ENCODE measurements around the gene SMARCA4. TPM values are rescaled to one million over a fixed set of nuclear protein-coding genes. Genes with fewer than 3 reads are reported as not detected.

The SMARCA4 gene
- total RNA-seq, 2 experiments from 2014 or later: 69.6 to 74.5 TPM

- no peaks in the 10 kb centered on the region for H3K27me3 ChIP-seq (ENCODE audit: control insufficient read depth in 1 of 2, insufficient read depth in 2 of 2, low read length in 2 of 2)
- no peaks in the 10 kb centered on the region for H3K4me1 Mint-ChIP-seq (ENCODE audit: low read depth)
- no peak overlapping the region for H3K4me3 ChIP-seq (ENCODE audit: low read length)
- H3K9me3 Mint-ChIP-seq: no peaks in the 10 kb centered on the region
- CTCF ChIA-PET: no interaction called here
- no peak overlapping the region for H3K27ac Mint-ChIP-seq
- POLR2A ChIA-PET: interaction anchor here (1.6 kb wide), 1 partner anchor 10 kb away, joined by 7 read pairs; no protein-coding TSS in a partner anchor
- H3K4me1 ChIP-seq (ENCODE audit: insufficient read depth, low read length): no peaks in the 10 kb centered on the region
- no peak overlapping the region for H3K4me3 Mint-ChIP-seq
- H3K36me3 ChIP-seq (ENCODE audit: insufficient read depth, low read length): peaks cover 70% of the 10 kb centered on the region
- intact Hi-C loops (cut with DNase I, micrococcal nuclease): no loop called here
- TF ChIP-seq, protein P1, sequence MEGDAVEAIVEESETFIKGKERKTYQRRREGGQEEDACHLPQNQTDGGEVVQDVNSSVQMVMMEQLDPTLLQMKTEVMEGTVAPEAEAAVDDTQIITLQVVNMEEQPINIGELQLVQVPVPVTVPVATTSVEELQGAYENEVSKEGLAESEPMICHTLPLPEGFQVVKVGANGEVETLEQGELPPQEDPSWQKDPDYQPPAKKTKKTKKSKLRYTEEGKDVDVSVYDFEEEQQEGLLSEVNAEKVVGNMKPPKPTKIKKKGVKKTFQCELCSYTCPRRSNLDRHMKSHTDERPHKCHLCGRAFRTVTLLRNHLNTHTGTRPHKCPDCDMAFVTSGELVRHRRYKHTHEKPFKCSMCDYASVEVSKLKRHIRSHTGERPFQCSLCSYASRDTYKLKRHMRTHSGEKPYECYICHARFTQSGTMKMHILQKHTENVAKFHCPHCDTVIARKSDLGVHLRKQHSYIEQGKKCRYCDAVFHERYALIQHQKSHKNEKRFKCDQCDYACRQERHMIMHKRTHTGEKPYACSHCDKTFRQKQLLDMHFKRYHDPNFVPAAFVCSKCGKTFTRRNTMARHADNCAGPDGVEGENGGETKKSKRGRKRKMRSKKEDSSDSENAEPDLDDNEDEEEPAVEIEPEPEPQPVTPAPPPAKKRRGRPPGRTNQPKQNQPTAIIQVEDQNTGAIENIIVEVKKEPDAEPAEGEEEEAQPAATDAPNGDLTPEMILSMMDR (IDR thresholded peaks at IDR 0.05): no peak
- no peak overlapping the region for H3K27ac ChIP-seq (ENCODE audit: low read depth in 1 of 2, low read length in 2 of 2)
- no peaks in the 10 kb centered on the region for H3K27me3 Mint-ChIP-seq
- ATAC-seq (ENCODE audit: poor library complexity): no peak
- no peak for DNase-seq
- peaks cover 55% of the 10 kb centered on the region for H3K36me3 Mint-ChIP-seq (ENCODE audit: low read depth)
- no peaks in the 10 kb centered on the region for H3K9me3 ChIP-seq (ENCODE audit: control insufficient read depth in 1 of 2, insufficient read depth in 1 of 2, low read length in 2 of 2)
These were observed 144.3 kb downstream of the SMARCA4 start for GRCh38 chr19:11105014-11105636.

DNA sequence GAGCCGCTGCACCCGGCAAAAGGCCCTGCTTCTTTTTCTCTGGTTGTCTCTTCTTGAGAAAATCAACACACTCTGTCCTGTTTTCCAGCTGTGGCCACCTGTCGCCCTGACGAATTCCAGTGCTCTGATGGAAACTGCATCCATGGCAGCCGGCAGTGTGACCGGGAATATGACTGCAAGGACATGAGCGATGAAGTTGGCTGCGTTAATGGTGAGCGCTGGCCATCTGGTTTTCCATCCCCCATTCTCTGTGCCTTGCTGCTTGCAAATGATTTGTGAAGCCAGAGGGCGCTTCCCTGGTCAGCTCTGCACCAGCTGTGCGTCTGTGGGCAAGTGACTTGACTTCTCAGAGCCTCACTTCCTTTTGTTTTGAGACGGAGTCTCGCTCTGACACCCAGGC is 145.6 kb downstream of the SMARCA4 start:
- Mint-ChIP-seq H3K27ac (no peak overlapping the region), H3K9me3 (no peaks in the 10 kb centered on the region), H3K4me3 (no peak overlapping the region), H3K4me1 (ENCODE audit: low read depth) (no peaks in the 10 kb centered on the region), H3K36me3 (ENCODE audit: low read depth) (peaks cover 50% of the 10 kb centered on the region), H3K27me3 (no peaks in the 10 kb centered on the region)
- H3K4me1 ChIP-seq (ENCODE audit: insufficient read depth, low read length): no peaks in the 10 kb centered on the region
- ATAC-seq (ENCODE audit: poor library complexity) (no peak), DNase-seq (no peak)
- H3K36me3 ChIP-seq (ENCODE audit: insufficient read depth, low read length): peaks cover 71% of the 10 kb centered on the region
- ChIA-PET CTCF (no interaction called here), POLR2A (no interaction called here)
- H3K27ac ChIP-seq (ENCODE audit: low read depth in 1 of 2, low read length in 2 of 2): no peak overlapping the region
- intact Hi-C loops (cut with DNase I, micrococcal nuclease): no loop called here
- H3K9me3 ChIP-seq (ENCODE audit: control insufficient read depth in 1 of 2, insufficient read depth in 1 of 2, low read length in 2 of 2): no peaks in the 10 kb centered on the region
- TF ChIP-seq, protein P1 (IDR thresholded peaks at IDR 0.05): no peak
- no peak overlapping the region for H3K4me3 ChIP-seq (ENCODE audit: low read length)
- H3K27me3 ChIP-seq (ENCODE audit: control insufficient read depth in 1 of 2, insufficient read depth in 2 of 2, low read length in 2 of 2): no peaks in the 10 kb centered on the region

DNA sequence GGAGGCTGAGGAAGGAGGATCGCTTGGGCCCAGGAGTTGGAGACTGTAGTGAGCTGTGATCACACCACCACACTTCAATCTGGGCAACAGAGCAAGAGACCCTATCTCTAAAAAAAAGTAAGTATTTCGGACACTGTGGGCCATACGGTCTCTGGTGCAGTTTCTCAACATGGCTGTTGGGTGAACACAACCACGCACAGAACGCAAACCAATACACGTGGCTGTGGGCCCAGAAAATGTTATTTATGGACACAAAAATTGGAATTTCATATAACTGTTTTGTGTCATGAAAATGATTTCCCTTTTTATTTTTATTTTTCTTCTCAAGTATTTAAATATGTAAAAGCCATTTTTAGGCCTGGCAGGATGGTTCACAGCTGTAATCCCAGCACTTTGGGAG is 147.9 kb downstream of the SMARCA4 start:
- no peaks in the 10 kb centered on the region for H3K4me1 Mint-ChIP-seq (ENCODE audit: low read depth)
- no peak overlapping the region for H3K27ac Mint-ChIP-seq
- ATAC-seq (ENCODE audit: poor library complexity) (no peak), DNase-seq (no peak)
- intact Hi-C loops (cut with DNase I, micrococcal nuclease): no loop called here
- H3K4me3 Mint-ChIP-seq: no peak overlapping the region
- CTCF ChIA-PET: interaction anchor here (1.6 kb wide), 1 partner anchor 17 kb away, joined by 5 read pairs; no protein-coding TSS in a partner anchor
- peaks cover 74% of the 10 kb centered on the region for H3K36me3 ChIP-seq (ENCODE audit: insufficient read depth, low read length)
- peaks cover 44% of the 10 kb centered on the region for H3K36me3 Mint-ChIP-seq (ENCODE audit: low read depth)
- H3K27ac ChIP-seq (ENCODE audit: low read depth in 1 of 2, low read length in 2 of 2): no peak overlapping the region
- no peaks in the 10 kb centered on the region for H3K9me3 Mint-ChIP-seq
- H3K4me1 ChIP-seq (ENCODE audit: insufficient read depth, low read length): no peaks in the 10 kb centered on the region
- no peaks in the 10 kb centered on the region for H3K27me3 Mint-ChIP-seq
- no peaks in the 10 kb centered on the region for H3K27me3 ChIP-seq (ENCODE audit: control insufficient read depth in 1 of 2, insufficient read depth in 2 of 2, low read length in 2 of 2)
- POLR2A ChIA-PET: no interaction called here
- no peaks in the 10 kb centered on the region for H3K9me3 ChIP-seq (ENCODE audit: control insufficient read depth in 1 of 2, insufficient read depth in 1 of 2, low read length in 2 of 2)
- no peak overlapping the region for H3K4me3 ChIP-seq (ENCODE audit: low read length)
- TF ChIP-seq, protein P1 (IDR thresholded peaks at IDR 0.05): no peak
